Measurements from ENCODE around the gene RPS6KA6.

DNA sequence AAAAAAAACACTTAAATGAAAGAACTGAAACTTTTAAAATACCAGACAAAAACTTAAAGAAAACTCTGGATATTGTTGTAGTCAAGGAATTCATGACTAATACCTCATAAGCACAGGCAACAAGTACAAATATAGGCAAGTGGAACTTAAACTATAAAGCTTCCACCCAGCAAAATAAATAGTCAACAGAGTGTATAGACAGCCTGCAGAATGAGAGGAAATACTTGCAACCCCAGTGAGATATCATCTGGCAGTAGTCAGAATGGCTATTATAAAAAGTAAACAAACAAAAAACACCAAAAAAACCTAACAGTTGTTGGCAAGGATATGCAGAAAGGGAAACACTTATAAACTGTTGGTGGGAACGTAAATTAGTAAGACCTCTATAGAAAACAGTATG is 9.6 kb upstream of the RPS6KA6 start:
- no peak for TF ChIP-seq POLR2A (IDR thresholded peaks at IDR 0.05; ENCODE audit: low read depth, low read length)
- no peak for TF ChIP-seq POLR2AphosphoS5 (IDR thresholded peaks at IDR 0.05; ENCODE audit: low read depth, low read length)
- TF ChIP-seq TAF1 (IDR thresholded peaks at IDR 0.05; ENCODE audit: borderline replicate concordance, low read depth, low read length), result no peak

All from GM12892 (cell line).